HG02759 (cell line): ENCODE data around the gene RNF19B.
A peak's percentile ranks its signal among the peaks of the same experiment; 100 is the strongest.
"Not testable (repeated sequence)": the region's sequence is repeated elsewhere in the genome, so short reads cannot be mapped to it uniquely, and the experiment has no call there.

ENCODE experiments used
- ATAC-seq: cut with Tn5 transposase; IDR thresholded peaks from one replicate; pipeline ENCODE4 v1.9.1; 2021; ENCODE audit warnings: mild to moderate bottlenecking, moderate library complexity; ENCODE audit not compliant: unreplicated experiment

The RNF19B gene

DNA sequence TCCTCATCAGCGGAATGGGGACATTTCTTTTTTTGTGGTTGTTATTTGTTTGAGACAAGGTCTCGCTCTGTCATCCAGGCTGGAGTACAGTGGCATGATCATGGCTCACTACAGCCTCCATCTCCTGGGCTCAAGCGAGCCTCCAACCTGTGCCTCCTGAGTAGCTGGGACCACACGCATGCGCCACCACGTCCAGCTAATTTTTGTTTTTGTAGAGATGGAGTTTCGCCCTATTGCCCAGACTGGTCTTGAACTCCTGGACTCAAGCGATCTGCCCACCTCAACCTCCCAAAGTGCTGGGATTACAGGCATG, 28.7 kb upstream of the RNF19B start:
- not testable (repeated sequence) for ATAC-seq

DNA sequence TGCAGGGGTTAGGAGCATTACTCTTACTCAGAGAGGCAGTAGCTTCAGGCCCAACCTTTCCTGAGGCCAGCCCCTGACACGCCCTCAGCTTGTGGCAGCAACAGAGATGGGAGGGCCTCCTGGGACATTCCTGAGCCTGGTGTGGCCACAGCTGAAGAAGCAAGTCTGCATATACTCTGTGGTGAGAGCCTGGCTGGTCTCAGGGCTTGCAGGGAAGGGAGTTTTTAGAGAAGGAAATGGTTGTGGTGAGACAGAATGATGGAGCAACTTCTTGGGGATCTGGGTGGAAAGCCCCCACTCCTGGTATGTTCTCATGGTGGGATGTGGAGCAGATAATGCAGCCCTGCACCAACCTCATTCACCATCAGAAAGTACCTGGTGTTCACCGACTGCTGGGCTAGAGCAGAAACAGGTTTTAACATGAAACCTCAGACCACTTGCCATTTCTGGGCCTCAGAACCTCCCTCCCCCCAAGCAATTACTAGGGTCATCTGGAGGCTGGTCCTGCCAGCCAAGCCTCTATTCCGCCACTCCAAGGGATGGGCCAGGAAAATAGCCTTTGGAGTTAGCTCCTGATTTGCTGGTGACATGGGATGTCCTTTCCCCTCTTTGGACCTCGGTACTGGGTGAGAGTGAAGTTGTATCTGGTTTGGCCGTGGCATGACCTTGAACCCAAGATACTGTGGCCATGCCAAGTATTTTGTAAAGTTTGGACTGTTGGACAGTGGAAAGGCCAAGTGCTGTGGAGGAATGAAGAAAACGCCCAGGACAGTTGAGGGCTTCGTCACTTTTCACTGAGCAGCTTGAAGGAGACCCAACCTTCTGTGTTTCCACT, 28.1 kb upstream of the RNF19B start:
- peak; percentile 91 for ATAC-seq

DNA sequence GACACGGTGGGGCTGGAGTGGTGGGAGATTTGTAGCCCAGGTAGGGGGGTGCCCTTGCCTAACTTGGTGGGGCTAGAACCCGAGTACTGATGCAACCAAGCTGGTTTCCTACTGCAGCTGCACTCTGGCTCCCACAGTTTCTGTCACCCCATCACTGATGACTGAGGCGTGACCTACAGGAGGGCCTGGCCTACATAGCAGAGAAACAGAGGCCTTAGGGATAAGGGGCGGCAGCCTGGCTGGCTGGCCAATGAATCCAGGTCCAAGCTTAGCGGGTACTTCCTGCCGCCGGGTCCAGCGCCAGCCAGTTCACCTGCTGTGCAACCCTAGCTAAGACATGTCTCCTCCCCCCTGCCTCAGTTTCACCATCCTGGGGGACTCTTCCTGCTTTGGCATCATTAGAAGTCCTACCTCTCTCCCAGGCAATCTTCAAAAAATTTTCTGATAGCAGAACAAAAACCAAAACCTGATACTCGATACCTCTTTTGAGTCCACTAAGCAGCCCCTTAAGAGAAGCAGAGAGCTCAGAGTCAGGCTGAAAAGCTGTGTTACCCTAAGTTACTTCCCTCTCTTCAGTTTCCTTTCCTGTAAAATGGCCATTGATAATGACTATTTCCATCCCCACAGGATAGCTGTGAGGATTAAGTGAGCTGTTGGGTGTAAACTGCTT, 27.3 kb upstream of the RNF19B start:
- peak; percentile 22 for ATAC-seq

DNA sequence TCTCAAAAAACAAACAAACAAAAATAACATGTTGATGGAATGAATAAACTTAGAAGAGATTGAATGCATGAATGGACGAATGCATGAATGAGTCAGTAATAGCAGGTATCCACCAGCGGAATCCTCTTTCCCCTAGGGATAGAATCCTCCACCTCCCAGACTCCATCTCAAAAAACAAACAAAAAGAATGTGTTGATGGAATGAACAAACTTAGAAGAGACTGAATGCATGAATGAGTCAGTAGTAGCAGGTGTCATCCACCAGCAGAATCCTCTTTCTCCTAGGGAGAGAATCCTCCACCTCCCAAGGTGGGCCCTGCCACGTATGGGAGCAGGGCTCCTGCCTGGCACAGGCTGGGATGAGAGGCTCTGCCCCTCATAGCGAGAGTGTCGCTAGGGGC, 26.8 kb upstream of the RNF19B start:
- ATAC-seq = no peak

DNA sequence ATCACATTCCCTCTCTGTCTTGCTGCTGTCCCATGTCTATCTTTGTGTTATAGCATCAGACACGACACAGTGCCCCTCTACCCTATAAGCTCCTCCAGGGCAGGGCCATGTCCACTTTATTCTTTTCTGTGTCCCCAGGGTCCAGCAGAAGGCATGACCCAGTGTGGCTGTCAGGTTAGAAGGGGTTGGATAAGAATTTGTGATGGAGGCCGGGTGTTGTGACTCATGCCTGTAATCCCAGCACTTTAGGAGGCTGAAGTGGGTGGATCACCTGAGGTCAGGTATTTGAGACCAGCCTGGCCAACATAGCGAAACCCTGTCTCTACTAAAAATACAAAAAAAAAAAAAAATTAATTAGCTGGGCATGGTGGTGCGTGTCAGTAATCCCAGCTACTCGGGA, 26.3 kb upstream of the RNF19B start:
- no peak for ATAC-seq

DNA sequence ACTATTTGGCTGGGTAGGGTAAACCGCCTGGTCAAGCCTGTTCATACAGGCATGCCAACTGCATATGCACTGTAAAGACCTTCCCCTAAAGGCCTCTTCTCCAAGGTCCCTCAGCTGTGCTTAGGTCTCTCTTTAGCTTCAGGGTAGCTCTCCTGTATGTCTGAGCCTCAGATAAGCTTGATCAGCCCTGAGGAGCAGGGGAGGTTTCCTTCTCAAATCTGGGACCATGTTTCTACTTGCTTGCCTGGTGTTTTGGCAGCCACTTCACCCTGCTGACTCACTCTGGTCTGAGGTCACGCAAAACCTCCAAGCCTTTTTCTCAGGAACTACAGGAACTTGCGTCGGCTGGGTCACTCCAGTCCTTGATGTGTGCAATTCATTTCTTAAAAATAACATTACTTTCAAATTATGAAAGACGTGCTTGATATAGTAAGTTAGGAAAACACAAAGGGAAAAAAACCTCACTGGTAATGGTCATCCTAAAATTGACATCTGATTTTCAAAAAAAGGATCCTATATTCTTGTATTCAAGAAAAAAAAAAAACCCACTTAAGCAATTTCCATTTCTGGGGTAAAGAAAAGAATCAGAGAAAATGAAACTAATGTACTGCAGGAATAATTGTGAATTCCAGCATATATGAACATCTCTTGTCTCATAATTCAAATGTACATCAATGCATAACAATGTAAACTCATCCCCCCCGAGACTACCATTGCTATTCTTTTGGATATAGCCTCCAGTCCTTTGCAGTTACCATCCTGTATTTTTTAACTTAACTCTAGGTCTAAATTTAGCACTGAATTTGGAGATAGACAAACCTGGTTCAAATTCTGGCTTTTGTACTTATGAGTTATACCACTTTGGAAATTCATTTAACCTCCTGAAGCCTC, 24.8 kb upstream of the RNF19B start:
- no peak for ATAC-seq

DNA sequence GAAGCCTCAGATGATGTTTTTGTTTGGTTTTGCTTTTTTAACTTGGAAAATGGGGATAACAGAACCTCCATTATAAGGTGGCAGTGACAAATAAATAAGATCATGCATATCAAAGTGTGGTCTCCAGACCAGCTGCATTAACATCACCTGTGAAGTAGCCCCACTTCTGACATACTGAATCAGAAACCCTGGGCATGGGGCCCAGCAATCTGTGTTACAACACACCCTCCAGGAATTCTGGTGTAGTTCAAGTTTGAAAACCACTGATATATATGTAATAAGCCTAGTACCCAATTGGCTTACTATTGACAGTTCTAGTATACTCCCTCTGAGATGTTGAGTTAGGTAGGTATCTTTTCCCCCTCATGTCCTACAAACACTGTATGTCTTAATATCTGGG, 24.1 kb upstream of the RNF19B start:
- ATAC-seq = no peak

DNA sequence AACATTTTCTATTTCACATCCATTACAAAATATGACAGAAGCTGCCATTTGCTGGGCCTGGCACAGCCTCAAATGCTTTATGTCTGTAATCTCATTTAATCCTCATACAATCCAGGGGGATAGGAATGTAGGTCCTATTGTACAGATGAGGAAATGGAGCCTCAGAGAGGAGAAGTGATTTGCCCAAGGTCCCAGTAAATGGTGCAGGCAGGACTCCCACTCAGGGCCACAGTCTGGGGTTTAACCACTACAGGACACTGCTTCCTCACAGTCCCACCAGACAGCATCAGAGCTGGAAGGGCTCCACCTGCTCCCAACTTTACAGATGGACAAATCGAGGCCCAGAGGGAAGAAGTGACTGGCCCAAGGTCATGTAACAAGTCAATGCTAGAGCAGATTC, 20.6 kb upstream of the RNF19B start:
- ATAC-seq = no peak

DNA sequence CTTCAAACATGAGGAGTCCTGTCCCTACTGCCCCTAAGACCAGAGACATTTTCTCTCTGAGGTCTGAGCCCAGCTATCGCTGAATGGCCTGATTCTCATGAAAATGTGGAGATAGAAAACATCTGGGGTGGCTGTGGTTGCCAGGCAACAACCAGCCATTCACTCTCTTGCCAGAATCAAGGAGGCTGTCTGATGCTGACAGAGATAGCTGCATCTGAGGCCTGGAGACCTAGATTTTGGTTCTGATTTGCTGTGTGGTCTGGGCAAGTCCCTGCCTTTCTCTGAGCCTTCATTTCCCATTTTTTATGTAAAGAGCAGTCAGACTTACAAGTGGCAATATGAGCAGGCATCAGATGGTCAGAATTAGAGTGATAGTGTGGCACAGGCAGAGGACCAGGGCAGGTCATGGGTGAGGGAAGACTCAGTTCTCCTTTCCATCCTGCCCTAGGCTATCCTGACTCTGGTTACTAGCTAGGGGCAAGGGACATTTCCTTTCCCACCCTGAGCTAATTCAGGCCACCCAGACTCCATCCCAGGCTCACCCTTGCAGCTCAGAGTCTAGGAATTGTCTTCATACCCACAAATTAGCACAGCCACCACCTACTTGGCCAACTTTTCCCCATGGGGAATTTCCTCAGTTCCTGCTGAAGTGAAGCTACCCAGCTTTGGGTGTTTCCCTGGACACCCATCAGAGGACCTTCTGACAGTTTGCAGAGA, 20.0 kb upstream of the RNF19B start:
- ATAC-seq = no peak

DNA sequence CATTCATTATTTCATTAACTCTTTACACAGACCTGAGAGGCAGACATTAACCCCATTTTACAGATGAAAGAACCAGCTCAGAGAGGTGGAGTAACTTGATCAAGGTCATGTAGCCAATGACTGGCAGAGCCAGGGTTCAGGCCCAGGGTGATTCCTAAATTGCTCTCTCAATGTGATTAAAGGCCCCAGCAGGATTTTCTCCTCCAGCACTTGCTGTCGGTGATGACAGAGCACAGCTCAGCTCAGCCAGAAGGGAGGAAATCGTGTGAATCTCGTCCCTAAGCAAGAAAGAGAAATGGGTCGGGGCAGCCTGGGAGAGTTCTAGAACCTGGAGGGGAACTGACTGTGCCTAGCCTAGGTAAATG, 19.5 kb upstream of the RNF19B start:
- no peak for ATAC-seq

DNA sequence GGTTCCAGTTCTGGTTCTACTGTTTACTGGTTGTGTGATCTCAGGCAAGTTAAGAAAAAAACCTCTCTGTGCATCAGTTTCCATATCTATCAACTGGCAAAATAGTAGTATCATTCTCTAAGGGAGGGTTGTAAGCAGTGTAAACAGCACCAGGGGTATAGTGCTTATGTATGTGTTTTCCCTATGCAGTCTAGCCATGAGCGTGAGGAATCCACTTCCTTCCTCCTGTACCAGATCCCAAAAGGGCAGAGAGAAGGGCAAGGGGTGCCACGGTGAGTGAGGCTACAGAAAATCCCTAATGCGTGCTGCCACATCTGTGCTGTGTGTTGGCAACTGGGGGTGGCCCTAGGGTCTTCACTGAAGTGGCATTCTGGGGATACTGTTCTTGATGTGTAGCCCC, 18.4 kb upstream of the RNF19B start:
- no peak for ATAC-seq

DNA sequence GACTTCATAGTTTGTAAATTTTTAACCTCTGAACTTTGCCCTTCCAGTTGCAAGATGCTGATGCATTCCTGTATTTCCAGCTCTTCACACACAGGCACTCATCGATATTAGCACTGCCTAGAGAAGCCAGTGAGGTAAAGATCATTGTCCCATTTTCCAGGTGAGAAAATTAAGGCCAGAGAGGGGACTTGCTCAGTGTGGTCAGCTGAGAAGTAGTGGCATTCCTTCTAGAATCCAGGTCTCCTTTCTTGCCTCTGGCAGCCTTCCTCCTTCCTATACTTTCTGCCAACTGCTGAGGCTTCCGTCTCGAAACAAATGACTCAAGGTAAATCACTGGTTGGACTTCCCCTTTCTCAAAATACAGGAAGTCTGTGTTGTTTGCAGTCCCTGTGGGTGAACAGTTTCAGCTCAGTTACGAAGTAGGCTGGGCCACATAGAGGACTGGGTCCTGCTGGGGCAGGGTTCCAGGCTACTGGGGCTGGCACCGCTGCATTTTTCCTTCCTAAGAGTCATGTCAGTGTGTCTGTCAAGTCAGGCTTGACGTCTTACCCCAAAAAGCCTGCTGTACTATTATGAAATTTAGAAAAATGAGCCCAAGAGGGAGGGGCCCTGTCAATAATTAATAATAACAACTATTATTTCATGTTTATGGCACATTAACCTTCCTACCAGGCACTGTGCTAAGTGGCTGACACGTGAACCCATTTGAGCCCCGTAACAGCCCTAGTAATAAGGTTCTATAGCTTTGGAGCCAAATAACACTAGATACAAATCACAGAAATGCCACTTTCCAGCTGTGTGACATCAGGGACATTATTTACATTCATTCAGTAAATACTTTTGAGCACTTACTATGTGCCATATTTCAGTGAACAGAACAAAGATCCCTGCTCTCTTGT, 16.6 kb upstream of the RNF19B start:
- peak; percentile 86 for ATAC-seq

DNA sequence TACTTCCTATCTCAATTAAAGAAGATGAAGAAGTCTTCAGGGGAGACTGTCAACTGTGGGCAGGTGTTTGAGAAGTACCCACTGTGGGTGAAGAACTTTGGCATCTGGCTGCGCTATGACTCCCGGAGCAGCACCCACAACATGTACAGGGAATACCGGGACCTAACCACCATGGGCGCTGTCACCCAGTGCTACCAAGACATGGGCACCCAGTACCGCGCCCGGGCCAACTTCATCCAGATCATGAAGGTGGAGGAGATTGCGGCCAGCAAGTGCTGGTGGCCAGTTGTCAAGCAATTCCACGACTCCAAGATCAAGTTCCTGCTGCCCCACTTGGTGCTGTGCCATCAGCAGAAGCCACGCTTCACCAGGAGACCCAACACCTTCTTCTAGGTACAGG, 15.5 kb upstream of the RNF19B start:
- no peak for ATAC-seq

DNA sequence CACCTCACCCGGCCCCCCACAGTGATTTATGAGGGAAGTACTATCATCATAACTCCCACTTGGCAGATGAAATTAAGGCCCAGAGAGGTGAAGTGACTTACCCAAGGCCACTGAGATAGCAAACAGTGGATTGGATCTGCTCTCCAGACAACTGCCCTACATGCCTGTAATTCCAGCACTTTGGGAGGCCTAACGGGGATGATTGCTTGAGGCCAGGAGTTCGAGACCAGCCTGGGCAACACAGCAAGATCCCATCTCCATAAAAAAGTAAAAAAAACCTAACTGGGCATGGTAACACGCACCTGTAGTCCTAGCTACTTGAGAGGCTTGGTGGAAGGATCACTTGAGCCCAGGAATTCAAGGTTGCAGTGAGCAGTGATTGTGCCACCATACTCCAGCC, 14.2 kb upstream of the RNF19B start:
- ATAC-seq = no peak

DNA sequence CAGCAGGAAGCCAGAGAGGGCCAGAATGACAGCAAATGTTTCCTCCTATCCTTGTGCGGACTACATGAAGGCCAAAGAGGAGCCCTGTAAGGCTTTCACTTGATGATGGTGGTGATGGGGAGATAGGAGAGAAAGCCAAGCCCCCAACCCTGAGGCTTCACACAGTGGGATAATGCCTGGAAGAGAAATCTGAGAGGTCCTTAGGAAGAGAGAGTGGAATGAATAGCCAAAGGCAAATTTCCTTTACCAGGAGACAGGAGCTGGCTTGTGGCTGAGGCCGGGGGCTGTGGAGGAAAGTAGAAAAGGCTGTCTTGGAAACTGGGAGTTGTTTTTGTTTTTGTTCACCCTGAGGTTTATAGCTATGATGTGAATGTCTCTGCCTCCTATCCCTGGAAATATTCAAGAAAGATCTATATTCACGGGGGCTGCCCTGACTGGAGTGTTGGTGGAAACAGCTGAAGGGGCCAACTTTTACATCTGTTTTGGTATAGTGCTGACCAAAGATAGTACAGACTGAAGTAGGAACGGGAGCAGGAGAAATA, 13.0 kb upstream of the RNF19B start:
- no peak for ATAC-seq

DNA sequence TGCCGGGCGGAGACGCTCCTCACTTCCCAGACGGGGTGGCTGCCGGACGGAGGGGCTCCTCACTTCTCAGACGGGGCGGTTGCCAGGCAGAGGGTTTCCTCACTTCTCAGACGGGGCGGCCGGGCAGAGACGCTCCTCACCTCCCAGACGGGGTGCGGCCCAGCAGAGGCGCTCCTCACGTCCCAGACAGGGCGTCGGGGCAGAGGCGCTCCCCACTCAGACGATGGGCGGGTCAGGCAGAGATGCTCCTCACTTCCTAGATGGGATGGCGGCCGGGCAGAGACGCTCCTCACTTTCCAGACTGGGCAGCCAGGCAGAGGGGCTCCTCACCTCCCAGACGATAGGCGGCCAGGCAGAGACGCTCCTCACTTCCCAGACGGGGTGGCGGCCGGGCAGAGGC, 10.4 kb upstream of the RNF19B start:
- ATAC-seq = not testable (repeated sequence)

DNA sequence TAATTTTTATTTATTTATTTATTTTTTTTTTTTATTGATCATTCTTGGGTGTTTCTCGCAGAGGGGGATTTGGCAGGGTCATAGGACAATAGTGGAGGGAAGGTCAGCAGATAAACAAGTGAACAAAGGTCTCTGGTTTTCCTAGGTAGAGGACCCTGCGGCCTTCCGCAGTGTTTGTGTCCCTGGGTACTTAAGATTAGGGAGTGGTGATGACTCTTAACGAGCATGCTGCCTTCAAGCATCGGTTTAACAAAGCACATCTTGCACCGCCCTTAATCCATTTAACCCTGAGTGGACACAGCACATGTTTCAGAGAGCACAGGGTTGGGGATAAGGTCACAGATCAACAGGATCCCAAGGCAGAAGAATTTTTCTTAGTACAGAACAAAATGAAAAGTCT, 8.8 kb upstream of the RNF19B start:
- not testable (repeated sequence) for ATAC-seq

DNA sequence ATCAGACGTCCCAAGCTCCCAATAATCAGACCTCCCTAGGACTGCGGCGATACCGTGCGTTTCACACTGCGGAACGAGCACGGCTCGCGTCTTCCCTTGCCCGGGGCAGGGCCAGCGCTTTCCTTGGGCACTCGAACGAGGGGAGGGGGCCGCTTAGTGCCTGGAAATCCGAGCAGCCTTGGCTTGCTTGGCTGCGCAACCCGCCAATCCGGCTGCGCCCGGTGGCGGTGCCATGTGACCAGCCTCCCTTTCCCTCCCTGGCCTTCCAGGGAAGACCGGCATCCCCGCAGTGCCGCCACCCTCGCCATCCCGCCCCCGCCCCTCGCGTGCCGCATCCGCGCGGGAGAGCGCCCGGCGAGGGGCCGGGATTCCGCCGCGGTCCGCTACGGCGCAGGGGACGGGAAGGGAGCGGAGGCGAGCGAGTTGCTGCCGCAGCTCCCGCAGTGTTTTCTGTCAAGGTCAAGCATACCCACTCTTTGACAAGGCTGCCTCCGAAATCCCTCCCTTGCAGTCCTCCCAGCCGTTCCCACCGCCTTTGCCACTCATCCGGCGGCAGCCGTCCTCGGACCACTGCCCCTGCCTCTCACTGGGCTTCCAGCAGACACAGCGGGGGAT, 8.3 kb upstream of the RNF19B start:
- ATAC-seq = no peak

DNA sequence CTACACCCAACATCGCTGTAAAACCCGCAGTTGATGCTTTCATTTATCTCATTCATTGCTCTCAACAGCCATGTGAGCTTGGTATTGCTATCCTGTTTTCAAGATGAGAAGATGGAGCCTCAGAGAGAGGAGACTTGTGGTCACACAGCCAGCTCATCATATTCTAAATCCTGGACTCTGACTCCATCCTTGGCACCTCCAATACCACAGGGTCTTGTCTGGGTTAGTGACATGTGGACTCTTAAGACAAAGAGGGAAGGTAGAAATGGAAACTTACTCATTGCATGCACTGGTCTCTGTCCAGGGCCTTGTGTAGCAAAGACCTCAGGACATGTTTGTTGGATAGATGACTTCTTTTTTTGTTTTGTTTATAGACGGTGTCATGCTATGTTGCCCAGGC, 7.0 kb upstream of the RNF19B start:
- ATAC-seq = no peak
